Tibial nerve (tissue), 4 donors: ENCODE results near the gene RBMS3. TPM values are rescaled to one million over a fixed set of nuclear protein-coding genes. Genes with fewer than 3 reads are reported as not detected.

Source experiments
- DNase-seq, 2 donors: peaks; one replicate each; pipeline ENCODE4 v3.0.0-alpha.2; 2019; ENCODE audit warnings: low spot score in 2 of 2
- H3K27ac ChIP-seq, 4 donors: fragments of 200-600 bp; sonication (generic) in 3 of 4; one replicate each; pipeline ENCODE4 v1.5.1; 2017 to 2019; ENCODE audit warnings: mild to moderate bottlenecking in 1 of 4
- H3K27me3 ChIP-seq, 2 donors: fragments of 200-600 bp; sonication (generic) in 1 of 2; one replicate each; pipeline versions ENCODE4 v1.5.1 to v1.6.0; 2017 to 2019
- H3K36me3 ChIP-seq, 3 donors: fragments of 200-600 bp; sonication (generic); one replicate each; pipeline ENCODE4 v1.5.1; 2018 to 2019
- H3K4me1 ChIP-seq, 4 donors: fragments of 200-600 bp; sonication (generic) in 3 of 4; one replicate each; pipeline ENCODE4 v1.5.1; 2017 to 2019
- H3K4me3 ChIP-seq, 4 donors: fragments of 200-600 bp; sonication (generic) in 3 of 4; one replicate each; pipeline ENCODE4 v1.5.1; 2017 to 2019; ENCODE audit warnings: mild to moderate bottlenecking in 1 of 4, moderate library complexity in 1 of 4
- H3K9me3 ChIP-seq, 4 donors: fragments of 200-600 bp; sonication (generic) in 3 of 4; one replicate each; pipeline ENCODE4 v1.5.1; 2017 to 2019
- CTCF ChIP-seq, 5 experiments: fragments of 200-600 bp in 3 of 5; fragments of 450-650 bp in 2 of 5; sonication (generic) in 3 of 5; IDR thresholded peaks; one replicate each; pipeline ENCODE4 v1.5.1; 2016 to 2019; ENCODE audit warnings: antibody characterized with exemption in 5 of 5, mild to moderate bottlenecking in 3 of 5, moderate library complexity in 2 of 5
- EP300 ChIP-seq, 2 donors: sonication (generic); formaldehyde crosslinking; IDR thresholded peaks; one replicate each; pipeline ENCODE4 v1.6.1; 2017; ENCODE audit warnings: antibody characterized with exemption in 2 of 2, mild to moderate bottlenecking in 1 of 2
- POLR2A ChIP-seq, 2 donors: fragments of 450-650 bp; IDR thresholded peaks; one replicate each; pipeline ENCODE4 v1.6.1; 2017; ENCODE audit warnings: antibody characterized with exemption in 2 of 2, mild to moderate bottlenecking in 2 of 2, moderate library complexity in 2 of 2
- WGBS, 2 donors: methylation state at CpG; one replicate each; pipeline ENCODE4 v1.1.5; 2018; 5-methylcytosine and 5-hydroxymethylcytosine counted together
- total RNA-seq, 4 donors: library from RNA; depleted of rRNA; stranded (reverse); fragments of >200 nt; gene quantifications; one replicate each; pipeline ENCODE4 v1.1.0, GENCODE V29; 2016

RBMS3 gene
- total RNA-seq, 4 donors from 2014 or later = 157 to 175 (median 161) TPM

GRCh38 chr3:29583861-29584260, 303.0 kb downstream of the RBMS3 start:
- DNase-seq = no peak
- no peaks in the 10 kb centered on the region for H3K36me3 ChIP-seq
- TF ChIP-seq EP300 (IDR thresholded peaks at IDR 0.05) (no peak), CTCF (IDR thresholded peaks at IDR 0.05) (no peak), POLR2A (IDR thresholded peaks at IDR 0.05) (no peak)
- no peaks in the 10 kb centered on the region for H3K27me3 ChIP-seq
- peaks cover 0 to 21% (median 0%) of the 10 kb centered on the region in 4 donors for H3K4me1 ChIP-seq
- H3K4me3 ChIP-seq = no peak overlapping the region
- H3K27ac ChIP-seq = no peak overlapping the region
- H3K9me3 ChIP-seq = no peaks in the 10 kb centered on the region

GRCh38 chr3:29585368-29585767, 304.5 kb downstream of the RBMS3 start:
- H3K9me3 ChIP-seq = no peaks in the 10 kb centered on the region
- peaks cover 0 to 21% (median 0%) of the 10 kb centered on the region in 4 donors for H3K4me1 ChIP-seq
- H3K4me3 ChIP-seq = no peak overlapping the region
- DNase-seq = no peak
- H3K27ac ChIP-seq = no peak overlapping the region
- H3K36me3 ChIP-seq = no peaks in the 10 kb centered on the region
- no peaks in the 10 kb centered on the region for H3K27me3 ChIP-seq
- TF ChIP-seq EP300 (IDR thresholded peaks at IDR 0.05) (no peak), POLR2A (IDR thresholded peaks at IDR 0.05) (no peak), CTCF (IDR thresholded peaks at IDR 0.05) (no peak)
- WGBS, 2 donors = 89 to 90% methylated on average over 3 of the region's 3 CpGs

- Histone ChIP-seq H3K4me3 (no peak overlapping the region), H3K36me3 (no peaks in the 10 kb centered on the region), H3K9me3 (no peaks in the 10 kb centered on the region), H3K4me1 (peaks cover 0 to 15% (median 0%) of the 10 kb centered on the region in 4 donors), H3K27me3 (no peaks in the 10 kb centered on the region), H3K27ac (no peak overlapping the region)
- DNase-seq = no peak
- TF ChIP-seq POLR2A (IDR thresholded peaks at IDR 0.05) (no peak), EP300 (IDR thresholded peaks at IDR 0.05) (no peak), CTCF (IDR thresholded peaks at IDR 0.05) (no peak)
- 45 to 58% methylated on average over 2 of the region's 2 CpGs for WGBS, 2 donors
Measured at GRCh38 chr3:29587340-29587739, 306.5 kb downstream of the RBMS3 start.

- H3K27me3 ChIP-seq = no peaks in the 10 kb centered on the region
- no peak overlapping the region for H3K27ac ChIP-seq
- no peak for DNase-seq
- TF ChIP-seq POLR2A (IDR thresholded peaks at IDR 0.05) = no peak
- no peak for TF ChIP-seq EP300 (IDR thresholded peaks at IDR 0.05)
- no peak for TF ChIP-seq CTCF (IDR thresholded peaks at IDR 0.05)
- no peak overlapping the region for H3K4me3 ChIP-seq
- H3K9me3 ChIP-seq = no peaks in the 10 kb centered on the region
- H3K4me1 ChIP-seq = peaks cover 0 to 9% (median 0%) of the 10 kb centered on the region in 4 donors
- 84 to 89% methylated on average over 1 of the region's 1 CpG for WGBS, 2 donors
- H3K36me3 ChIP-seq = no peaks in the 10 kb centered on the region
Measured at GRCh38 chr3:29590012-29590411, 309.1 kb downstream of the RBMS3 start.

GRCh38 chr3:29590461-29590860, 309.6 kb downstream of the RBMS3 start:
- Histone ChIP-seq H3K4me3 (no peak overlapping the region), H3K4me1 (peaks cover 0 to 9% (median 0%) of the 10 kb centered on the region in 4 donors), H3K27ac (no peak overlapping the region), H3K27me3 (no peaks in the 10 kb centered on the region), H3K9me3 (no peaks in the 10 kb centered on the region), H3K36me3 (no peaks in the 10 kb centered on the region)
- TF ChIP-seq CTCF (IDR thresholded peaks at IDR 0.05) (no peak), EP300 (IDR thresholded peaks at IDR 0.05) (no peak), POLR2A (IDR thresholded peaks at IDR 0.05) (no peak)
- no peak for DNase-seq
